WTC11 (cell line): ENCODE data around the gene RMRP. TPM values are rescaled to one million over a fixed set of nuclear protein-coding genes. Genes with fewer than 3 reads are reported as not detected.

Source experiments
- ATAC-seq: fragments of 200-7000 bp; cut with Tn5 transposase; 2 replicates; pipeline ENCODE4 v1.10.0; 2021; ENCODE audit warnings: mild to moderate bottlenecking, moderate library complexity
- CTCF ChIA-PET: fragments of 300-600 bp; sonication (Branson Sonifier 250); formaldehyde crosslinking; loops from one replicate; lab custom pipeline; 2021; ENCODE audit warnings: antibody characterized with exemption; lab: Charles Lee
- POLR2A ChIA-PET: fragments of 350-600 bp; sonication (Branson Sonifier 250); formaldehyde crosslinking; loops from one replicate; lab custom pipeline; 2021; ENCODE audit warnings: antibody characterized with exemption; lab: Charles Lee
- DNase-seq: peaks from one replicate; pipeline ENCODE4 v3.0.0; 2021; ENCODE audit warnings: low spot score
- H3K27ac Mint-ChIP-seq: 2 replicates; pipeline ENCODE4 v1.8.0; 2021; ENCODE audit warnings: mixed read lengths
- H3K27me3 Mint-ChIP-seq: 2 replicates; pipeline ENCODE4 v1.8.0; 2021; ENCODE audit warnings: low read depth, mild to moderate bottlenecking, moderate library complexity, mixed read lengths
- H3K36me3 Mint-ChIP-seq: 2 replicates; pipeline ENCODE4 v1.8.0; 2021; ENCODE audit warnings: mixed read lengths
- H3K4me1 Mint-ChIP-seq: 2 replicates; pipeline ENCODE4 v1.8.0; 2022; ENCODE audit warnings: mixed read lengths
- H3K4me3 Mint-ChIP-seq: 2 replicates; pipeline ENCODE4 v1.8.0; 2021; ENCODE audit warnings: mild to moderate bottlenecking, moderate library complexity, mixed read lengths
- H3K9me3 Mint-ChIP-seq: 2 replicates; pipeline ENCODE4 v1.8.0; 2021; ENCODE audit warnings: mixed read lengths
- CDX4 ChIP-seq: fragments of 250-450 bp; sonication (Bioruptor Pico); IDR thresholded peaks from 2 replicates; pipeline ENCODE4 v1.9.0; 2021; ENCODE audit warnings: moderate library complexity, mild to moderate bottlenecking, inconsistent platforms, borderline replicate concordance
- CREM ChIP-seq: sonication (generic); formaldehyde crosslinking; IDR thresholded peaks from 2 replicates; pipeline ENCODE4 v1.8.1; 2022; ENCODE audit warnings: mild to moderate bottlenecking, missing genetic modification reagents, moderate library complexity
- E2F1 ChIP-seq: sonication (generic); formaldehyde crosslinking; IDR thresholded peaks from 2 replicates; pipeline ENCODE4 v1.8.0; 2022; ENCODE audit warnings: mild to moderate bottlenecking, missing genetic modification reagents
- E2F5 ChIP-seq: sonication (generic); formaldehyde crosslinking; IDR thresholded peaks from 2 replicates; pipeline ENCODE4 v1.8.1; 2022; ENCODE audit warnings: mild to moderate bottlenecking, moderate library complexity, missing genetic modification reagents
- EMX1 ChIP-seq: fragments of 250-450 bp; sonication (Bioruptor Pico); IDR thresholded peaks from 2 replicates; pipeline ENCODE4 v1.8.0; 2021; ENCODE audit warnings: mild to moderate bottlenecking
- GTF2I ChIP-seq: fragments of 250-450 bp; sonication (Bioruptor Pico); conservative IDR thresholded peaks from 2 replicates; pipeline ENCODE4 v1.4.0; 2021; ENCODE audit warnings: mild to moderate bottlenecking
- IRF2 ChIP-seq: sonication (generic); formaldehyde crosslinking; IDR thresholded peaks from 2 replicates; pipeline ENCODE4 v1.8.0; 2022; ENCODE audit warnings: low read depth, missing genetic modification reagents, borderline replicate concordance
- MLX ChIP-seq: sonication (generic); formaldehyde crosslinking; IDR thresholded peaks from 2 replicates; pipeline ENCODE4 v1.8.1; 2023; ENCODE audit warnings: mild to moderate bottlenecking, missing genetic modification reagents, moderate library complexity
- MXD4 ChIP-seq: fragments of 250-450 bp; sonication (Bioruptor Pico); IDR thresholded peaks from 2 replicates; pipeline ENCODE4 v1.8.0; 2021; ENCODE audit warnings: mild to moderate bottlenecking, moderate library complexity, borderline replicate concordance
- OVOL2 ChIP-seq: fragments of 250-450 bp; sonication (Bioruptor Pico); IDR thresholded peaks from 2 replicates; pipeline ENCODE4 v1.9.0; 2021; ENCODE audit warnings: mild to moderate bottlenecking, borderline replicate concordance
- STAT6 ChIP-seq: sonication (generic); formaldehyde crosslinking; conservative IDR thresholded peaks from 2 replicates; pipeline ENCODE4 v1.8.1; 2023; ENCODE audit warnings: mild to moderate bottlenecking, low read depth, missing genetic modification reagents, moderate library complexity
- TCF7 ChIP-seq: sonication (generic); formaldehyde crosslinking; IDR thresholded peaks from 2 replicates; pipeline ENCODE4 v1.8.0; 2022; ENCODE audit warnings: mild to moderate bottlenecking, low read depth, missing genetic modification reagents, moderate library complexity
- ZNF281 ChIP-seq: sonication (generic); formaldehyde crosslinking; IDR thresholded peaks from 2 replicates; pipeline ENCODE4 v1.8.0; 2023; ENCODE audit warnings: mild to moderate bottlenecking, missing genetic modification reagents
- total RNA-seq: library from RNA; stranded (reverse); gene quantifications from 3 replicates; pipeline ENCODE4 v1.2.3, GENCODE V29; 2021
- TF ChIP-seq, protein P1 (sequence below): sonication (generic); formaldehyde crosslinking; IDR thresholded peaks from 2 replicates; pipeline ENCODE4 v1.8.1; 2022; ENCODE audit warnings: mild to moderate bottlenecking, missing genetic modification reagents, moderate library complexity, borderline replicate concordance
- TF ChIP-seq, protein P2 (sequence below): sonication (generic); formaldehyde crosslinking; IDR thresholded peaks from 2 replicates; pipeline ENCODE4 v1.8.0; 2022; ENCODE audit warnings: mild to moderate bottlenecking, missing genetic modification reagents
- TF ChIP-seq, protein P3 (sequence below): fragments of 200-600 bp; IDR thresholded peaks from 2 replicates; pipeline ENCODE4 v1.8.0; 2022; ENCODE audit warnings: antibody characterized with exemption
- TF ChIP-seq, protein P4 (sequence below): fragments of 250-450 bp; sonication (Bioruptor Pico); IDR thresholded peaks from 2 replicates; pipeline ENCODE4 v1.9.0; 2021; ENCODE audit warnings: mild to moderate bottlenecking
- TF ChIP-seq, protein P5 (sequence below): sonication (generic); formaldehyde crosslinking; IDR thresholded peaks from 2 replicates; pipeline ENCODE4 v1.8.1; 2023; ENCODE audit warnings: mild to moderate bottlenecking, moderate library complexity, missing genetic modification reagents

RMRP gene
- total RNA-seq, 1 experiment from 2014 or later: 25,958 TPM

DNA sequence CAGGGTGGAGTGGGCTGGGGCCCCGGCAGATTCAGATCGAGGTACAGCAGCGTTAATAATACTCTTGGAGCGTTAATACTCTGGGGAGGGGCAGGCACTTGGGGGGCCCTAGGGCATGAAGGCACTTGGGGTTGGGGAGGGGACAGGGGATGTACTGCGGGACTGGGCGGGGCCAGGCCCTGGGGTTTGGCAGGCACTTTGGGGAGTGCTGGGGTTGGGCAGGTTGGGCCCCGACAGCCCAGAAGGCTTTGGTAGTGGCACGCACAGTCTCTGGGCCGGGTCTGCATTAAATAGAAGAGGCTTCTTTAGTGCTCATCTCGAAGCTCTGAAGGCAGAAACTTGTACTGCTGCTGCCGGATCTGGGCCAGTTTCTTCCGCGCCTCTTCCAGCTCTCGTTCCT, 39.7 kb upstream of the RMRP start:
- H3K27me3 Mint-ChIP-seq: no peaks in the 10 kb centered on the region
- ATAC-seq (no peak), DNase-seq (no peak)
- H3K36me3 Mint-ChIP-seq: peaks cover 12% of the 10 kb centered on the region
- H3K27ac Mint-ChIP-seq: no peak overlapping the region
- no peak overlapping the region for H3K4me3 Mint-ChIP-seq
- no peaks in the 10 kb centered on the region for H3K4me1 Mint-ChIP-seq
- H3K9me3 Mint-ChIP-seq: no peaks in the 10 kb centered on the region
- CTCF ChIA-PET: interaction anchor here (0.6 to 6.8 kb wide), 21 partner anchors 8 to 650 kb away, joined by 3 to 127 read pairs (median 11); partner anchors contain the start of genes ARHGEF39, CCDC107, CREB3 and RMRP
- POLR2A ChIA-PET: interaction anchor here (0.5 to 1.7 kb wide), 2 partner anchors 13 to 36 kb away, joined by 3 to 5 read pairs; no protein-coding TSS in a partner anchor
- TF ChIP-seq, protein P1, sequence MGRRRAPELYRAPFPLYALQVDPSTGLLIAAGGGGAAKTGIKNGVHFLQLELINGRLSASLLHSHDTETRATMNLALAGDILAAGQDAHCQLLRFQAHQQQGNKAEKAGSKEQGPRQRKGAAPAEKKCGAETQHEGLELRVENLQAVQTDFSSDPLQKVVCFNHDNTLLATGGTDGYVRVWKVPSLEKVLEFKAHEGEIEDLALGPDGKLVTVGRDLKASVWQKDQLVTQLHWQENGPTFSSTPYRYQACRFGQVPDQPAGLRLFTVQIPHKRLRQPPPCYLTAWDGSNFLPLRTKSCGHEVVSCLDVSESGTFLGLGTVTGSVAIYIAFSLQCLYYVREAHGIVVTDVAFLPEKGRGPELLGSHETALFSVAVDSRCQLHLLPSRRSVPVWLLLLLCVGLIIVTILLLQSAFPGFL: no peak
- TF ChIP-seq, protein P2, sequence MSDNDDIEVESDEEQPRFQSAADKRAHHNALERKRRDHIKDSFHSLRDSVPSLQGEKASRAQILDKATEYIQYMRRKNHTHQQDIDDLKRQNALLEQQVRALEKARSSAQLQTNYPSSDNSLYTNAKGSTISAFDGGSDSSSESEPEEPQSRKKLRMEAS (CRISPR knock-in tag): no peak
- no peak for TF ChIP-seq GTF2I
- TF ChIP-seq STAT6 (CRISPR knock-in tag): no peak
- no peak for TF ChIP-seq MXD4 (CRISPR knock-in tag)
- TF ChIP-seq OVOL2 (CRISPR knock-in tag): no peak
- TF ChIP-seq MLX: no peak
- TF ChIP-seq, protein P3, sequence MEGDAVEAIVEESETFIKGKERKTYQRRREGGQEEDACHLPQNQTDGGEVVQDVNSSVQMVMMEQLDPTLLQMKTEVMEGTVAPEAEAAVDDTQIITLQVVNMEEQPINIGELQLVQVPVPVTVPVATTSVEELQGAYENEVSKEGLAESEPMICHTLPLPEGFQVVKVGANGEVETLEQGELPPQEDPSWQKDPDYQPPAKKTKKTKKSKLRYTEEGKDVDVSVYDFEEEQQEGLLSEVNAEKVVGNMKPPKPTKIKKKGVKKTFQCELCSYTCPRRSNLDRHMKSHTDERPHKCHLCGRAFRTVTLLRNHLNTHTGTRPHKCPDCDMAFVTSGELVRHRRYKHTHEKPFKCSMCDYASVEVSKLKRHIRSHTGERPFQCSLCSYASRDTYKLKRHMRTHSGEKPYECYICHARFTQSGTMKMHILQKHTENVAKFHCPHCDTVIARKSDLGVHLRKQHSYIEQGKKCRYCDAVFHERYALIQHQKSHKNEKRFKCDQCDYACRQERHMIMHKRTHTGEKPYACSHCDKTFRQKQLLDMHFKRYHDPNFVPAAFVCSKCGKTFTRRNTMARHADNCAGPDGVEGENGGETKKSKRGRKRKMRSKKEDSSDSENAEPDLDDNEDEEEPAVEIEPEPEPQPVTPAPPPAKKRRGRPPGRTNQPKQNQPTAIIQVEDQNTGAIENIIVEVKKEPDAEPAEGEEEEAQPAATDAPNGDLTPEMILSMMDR: no peak
- TF ChIP-seq, protein P4, sequence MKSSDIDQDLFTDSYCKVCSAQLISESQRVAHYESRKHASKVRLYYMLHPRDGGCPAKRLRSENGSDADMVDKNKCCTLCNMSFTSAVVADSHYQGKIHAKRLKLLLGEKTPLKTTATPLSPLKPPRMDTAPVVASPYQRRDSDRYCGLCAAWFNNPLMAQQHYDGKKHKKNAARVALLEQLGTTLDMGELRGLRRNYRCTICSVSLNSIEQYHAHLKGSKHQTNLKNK (CRISPR knock-in tag): no peak
- TF ChIP-seq EMX1: no peak
- no peak for TF ChIP-seq CDX4
- TF ChIP-seq, protein P5, sequence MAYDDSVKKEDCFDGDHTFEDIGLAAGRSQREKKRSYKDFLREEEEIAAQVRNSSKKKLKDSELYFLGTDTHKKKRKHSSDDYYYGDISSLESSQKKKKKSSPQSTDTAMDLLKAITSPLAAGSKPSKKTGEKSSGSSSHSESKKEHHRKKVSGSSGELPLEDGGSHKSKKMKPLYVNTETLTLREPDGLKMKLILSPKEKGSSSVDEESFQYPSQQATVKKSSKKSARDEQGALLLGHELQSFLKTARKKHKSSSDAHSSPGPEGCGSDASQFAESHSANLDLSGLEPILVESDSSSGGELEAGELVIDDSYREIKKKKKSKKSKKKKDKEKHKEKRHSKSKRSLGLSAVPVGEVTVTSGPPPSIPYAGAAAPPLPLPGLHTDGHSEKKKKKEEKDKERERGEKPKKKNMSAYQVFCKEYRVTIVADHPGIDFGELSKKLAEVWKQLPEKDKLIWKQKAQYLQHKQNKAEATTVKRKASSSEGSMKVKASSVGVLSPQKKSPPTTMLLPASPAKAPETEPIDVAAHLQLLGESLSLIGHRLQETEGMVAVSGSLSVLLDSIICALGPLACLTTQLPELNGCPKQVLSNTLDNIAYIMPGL (CRISPR knock-in tag): no peak
- no peak for TF ChIP-seq E2F5 (CRISPR knock-in tag)
- no peak for TF ChIP-seq IRF2 (CRISPR knock-in tag)
- TF ChIP-seq E2F1: no peak
- TF ChIP-seq CREM (CRISPR knock-in tag): no peak
- no peak for TF ChIP-seq TCF7 (CRISPR knock-in tag)
- TF ChIP-seq ZNF281 (CRISPR knock-in tag): no peak
